ENCODE measurements around the gene PRKAG2. TPM values are rescaled to one million over a fixed set of nuclear protein-coding genes. Genes with fewer than 3 reads are reported as not detected.
A peak's percentile ranks its signal among the peaks of the same experiment; 100 is the strongest.

Gene PRKAG2
- total and polyA plus RNA-seq, 2 of the 8 experiments (the other 6 are each of a cell fraction or from before 2014, with no cell fraction given) = 7.5 to 18.1 TPM

- no peak overlapping the region for H3K14ac ChIP-seq (ENCODE audit: insufficient read length)
- H3K27ac ChIP-seq (ENCODE audit: low read depth, low read length) = no peak overlapping the region
- no peaks in the 10 kb centered on the region; a peak in 1 of 8 replicates for H3K36me3 ChIP-seq (ENCODE audit: control insufficient read depth in 2 of 4, insufficient read depth in 4 of 4, low read length in 3 of 4)
- no peaks in the 10 kb centered on the region for H3K23me2 ChIP-seq (ENCODE audit: low read depth, low read length)
- H2BK5ac ChIP-seq (ENCODE audit: low read depth, low read length) = no peak overlapping the region
- ChIA-PET CTCF (ENCODE audit: partially characterized antibody) (interaction anchor here (0.6 to 8.6 kb wide), 61 partner anchors 8 to 426 kb away, joined by 3 to 107 read pairs (median 4); no protein-coding TSS in a partner anchor), POLR2A (ENCODE audit: partially characterized antibody) (interaction anchor here (0.6 to 1.1 kb wide), 2 partner anchors 41 to 88 kb away, joined by 3 read pairs; no protein-coding TSS in a partner anchor)
- no peak overlapping the region for H2AK5ac ChIP-seq (ENCODE audit: low read depth, low read length)
- no peak overlapping the region for H2BK120ac ChIP-seq (replicated peaks; ENCODE audit: low read depth, low read length)
- no peak overlapping the region for H3K4me3 ChIP-seq (ENCODE audit: extremely low read depth in 1 of 4, insufficient read depth in 2 of 4, low read depth in 3 of 4, low read length in 4 of 4)
- H3K4ac ChIP-seq (replicated peaks; ENCODE audit: insufficient read length, low read depth, low read length) = no peak overlapping the region
- no peaks in the 10 kb centered on the region for H4K20me1 ChIP-seq (replicated peaks in 1 of 2; ENCODE audit: control insufficient read depth in 1 of 2, insufficient read depth in 2 of 2, low read length in 2 of 2)
- H3K23ac ChIP-seq (ENCODE audit: insufficient read length) = no peak overlapping the region
- H3K56ac ChIP-seq (replicated peaks; ENCODE audit: insufficient read length, low read depth, low read length) = no peak overlapping the region
- peaks cover 2 to 10% (median 7%) of the 10 kb centered on the region in 4 experiments; a peak in 6 of 7 replicates for H3K4me1 ChIP-seq (replicated peaks in 1 of 4; ENCODE audit: control insufficient read depth in 3 of 4, insufficient read depth in 4 of 4, low read length in 3 of 4)
- FAIRE-seq = peak; percentile 68
- no peak overlapping the region for H4K5ac ChIP-seq (ENCODE audit: insufficient read length, low read depth, low read length)
- H3K9ac ChIP-seq (replicated peaks in 1 of 4; ENCODE audit: extremely low read depth in 1 of 4, low read depth in 3 of 4, low read length in 3 of 4) = no peak overlapping the region
- H2BK20ac ChIP-seq (ENCODE audit: low read length) = no peak overlapping the region
- peak; percentile 49 to 81 for DNase-seq (ENCODE audit: low read depth in 1 of 2, low spot score in 2 of 2)
- no peaks in the 10 kb centered on the region for H3K79me1 ChIP-seq (ENCODE audit: low read depth, low read length)
- no peak overlapping the region for H3K18ac ChIP-seq (ENCODE audit: extremely low read depth, low read length)
- no peaks in the 10 kb centered on the region for H3K79me2 ChIP-seq (ENCODE audit: control insufficient read depth in 1 of 2, insufficient read depth in 2 of 2, low read length in 2 of 2)
- no peak overlapping the region for H3K4me2 ChIP-seq (ENCODE audit: insufficient read depth in 1 of 2, low read depth in 2 of 2, low read length in 2 of 2)
- no peak overlapping the region for H4K91ac ChIP-seq (replicated peaks; ENCODE audit: insufficient read length, low read length)
- no peak overlapping the region for H2AFZ ChIP-seq (ENCODE audit: low read length)
- no peaks in the 10 kb centered on the region for H3K9me3 ChIP-seq (ENCODE audit: insufficient read depth in 2 of 2, low read depth in 1 of 2, low read length in 1 of 2)
- H2BK12ac ChIP-seq (ENCODE audit: low read depth, low read length) = 0 out of 2 replicates have a peak overlapping the region, but pooled peaks have one; percentile 7
- 71% methylated on average over 8 of the region's 9 CpGs; no CpG with 5 or more reads in 1 of the 2 experiments for WGBS, 2 experiments (ENCODE audit: extremely low coverage in 1 of 2, insufficient coverage in 1 of 2, insufficient read length in 1 of 2, insufficient replicate concordance in 2 of 2, low coverage in 1 of 2, low lambda C conversion rate in 2 of 2, missing lambda C conversion rate in 1 of 2)
- H4K8ac ChIP-seq (ENCODE audit: extremely low read depth, insufficient read depth, low read length) = no peak overlapping the region
- H3K27me3 ChIP-seq (replicated peaks in 1 of 4; ENCODE audit: control insufficient read depth in 3 of 4, extremely low read depth in 1 of 4, insufficient read depth in 3 of 4, low read length in 3 of 4) = peaks cover 0 to 10% (median 5%) of the 10 kb centered on the region in 4 experiments; a peak in 4 of 7 replicates
- H2BK15ac ChIP-seq (ENCODE audit: low read length) = 0 out of 2 replicates have a peak overlapping the region, but pooled peaks have one; percentile 12
- TF ChIP-seq MAX (IDR thresholded peaks at IDR 0.05) = peak; percentile 47; the same call in 1 of the 2 replicates
- TF ChIP-seq RAD21 (IDR thresholded peaks at IDR 0.05 in 1 of 2, conservative IDR thresholded peaks at IDR 0.05 in 1 of 2; ENCODE audit: low read depth in 2 of 2, low read length in 2 of 2) = peak; percentile 95 to 96
- TF ChIP-seq CTCF (IDR thresholded peaks at IDR 0.05; ENCODE audit: control extremely low read depth in 1 of 3, insufficient read depth in 1 of 3, low read depth in 1 of 3, low read length in 3 of 3) = peak; percentile 82 to 92 (median 92)
- no peak for TF ChIP-seq SIRT6 (IDR thresholded peaks at IDR 0.05; ENCODE audit: low read length)
- TF ChIP-seq BCL11A (IDR thresholded peaks at IDR 0.05; ENCODE audit: low read depth in 2 of 2, low read length in 2 of 2) = no peak
- TF ChIP-seq ATF3 (IDR thresholded peaks at IDR 0.05; ENCODE audit: insufficient read depth, low read depth, low read length) = no peak
- no peak for TF ChIP-seq TEAD4 (IDR thresholded peaks at IDR 0.05; ENCODE audit: low read depth, low read length)
- no peak for TF ChIP-seq USF2 (IDR thresholded peaks at IDR 0.05; ENCODE audit: low read length)
These were observed 117.3 kb downstream of the PRKAG2 start for GRCh38 chr7:151759591-151760042.

Measured in H1 (cell line).